K562 (cell line): ENCODE results near the gene LRP1. TPM values are rescaled to one million over a fixed set of nuclear protein-coding genes. Genes with fewer than 3 reads are reported as not detected.
A peak's percentile ranks its signal among the peaks of the same experiment; 100 is the strongest.

Source experiments
- CBX3 ChIP-seq, 2 experiments: IDR thresholded peaks; 1 replicate in 1 of 2; 2 replicates in 1 of 2; pipeline ENCODE4 v1.6.1; 2012; ENCODE audit warnings: inconsistent platforms in 2 of 2, low read length in 2 of 2, borderline replicate concordance in 1 of 2, control low read depth in 1 of 2
- DMBX1 ChIP-seq: fragments of 250-450 bp; sonication (Bioruptor Pico); IDR thresholded peaks from 2 replicates; pipeline ENCODE4 v1.8.0; 2022; ENCODE audit warnings: inconsistent platforms, mild to moderate bottlenecking, moderate library complexity, borderline replicate concordance
- E4F1 ChIP-seq: fragments of 250-450 bp; sonication (Bioruptor Pico); IDR thresholded peaks from 2 replicates; pipeline ENCODE4 v1.5.0; 2021; ENCODE audit warnings: mild to moderate bottlenecking, borderline replicate concordance
- ETV1 ChIP-seq: fragments of 450-650 bp; conservative IDR thresholded peaks from 2 replicates; pipeline ENCODE4 v1.6.1; 2016; ENCODE audit warnings: missing genetic modification characterization, control low read depth, low read depth, missing compliant biosample characterization
- HSF4 ChIP-seq: fragments of 250-450 bp; sonication (Bioruptor Pico); IDR thresholded peaks from 2 replicates; pipeline ENCODE4 v2.1.2; 2022; ENCODE audit warnings: mild to moderate bottlenecking, moderate library complexity, borderline replicate concordance
- LEF1 ChIP-seq: fragments of 450-650 bp; IDR thresholded peaks from 2 replicates; pipeline ENCODE4 v1.6.1; 2016; ENCODE audit warnings: mild to moderate bottlenecking
- MBD1 ChIP-seq: fragments of 250-450 bp; sonication (Bioruptor Pico); IDR thresholded peaks from 2 replicates; pipeline ENCODE4 v1.8.0; 2022; ENCODE audit warnings: inconsistent platforms
- NEUROD1 ChIP-seq: fragments of 150-350 bp; IDR thresholded peaks from 2 replicates; pipeline ENCODE4 v1.6.1; 2014; ENCODE audit warnings: borderline replicate concordance, low read length, low read depth; ENCODE audit not compliant: partially characterized antibody
- TFAM ChIP-seq: fragments of 250-450 bp; sonication (Bioruptor Pico); conservative IDR thresholded peaks from 2 replicates; pipeline ENCODE4 v1.5.0; 2021; ENCODE audit warnings: mild to moderate bottlenecking, moderate library complexity
- TSC22D4 ChIP-seq: fragments of 450-650 bp; IDR thresholded peaks from 2 replicates; pipeline ENCODE4 v1.6.1; 2016; ENCODE audit warnings: missing genetic modification characterization, missing biosample characterization, control low read depth
- UBTF ChIP-seq, 2 experiments: IDR thresholded peaks; 2 replicates each; pipeline ENCODE4 v1.6.1; 2012; ENCODE audit warnings: improper control_type of control experiment in 2 of 2, low read depth in 2 of 2, low read length in 2 of 2, borderline replicate concordance in 1 of 2
- ZFP1 ChIP-seq: fragments of 450-650 bp; formaldehyde crosslinking; IDR thresholded peaks from 2 replicates; pipeline ENCODE4 v1.4.0; 2020; ENCODE audit warnings: mild to moderate bottlenecking, mixed read lengths
- ZNF175 ChIP-seq: fragments of 200-800 bp; sonication (Bioruptor generic); IDR thresholded peaks from 2 replicates; pipeline ENCODE4 v1.6.1; 2016; ENCODE audit warnings: low read depth, mild to moderate bottlenecking, missing genetic modification characterization, missing compliant biosample characterization
- ZNF518B ChIP-seq: fragments of 250-450 bp; sonication (Bioruptor Pico); IDR thresholded peaks from 2 replicates; pipeline ENCODE4 v1.5.0; 2021; ENCODE audit warnings: mild to moderate bottlenecking, moderate library complexity
- ZNF668 ChIP-seq: fragments of 250-450 bp; sonication (Bioruptor Pico); IDR thresholded peaks from 2 replicates; pipeline ENCODE4 v1.8.0; 2022; ENCODE audit warnings: mild to moderate bottlenecking, inconsistent platforms
- ZNF696 ChIP-seq: fragments of 250-450 bp; sonication (Bioruptor Pico); conservative IDR thresholded peaks from 2 replicates; pipeline ENCODE4 v1.4.0; 2020; ENCODE audit warnings: mild to moderate bottlenecking, moderate library complexity
- polyA plus RNA-seq, 8 experiments: library from polyadenylated mRNA; depleted of rRNA in 4 of 8; stranded (reverse) in 5 of 8; unstranded in 3 of 8; fragments of >200 nt; fragmentation: Nextera tagmentation in 2 of 8; fragmentation: Illumina TruSeq in 1 of 8; extraction: Ambion mirVana in 2 of 8; extraction: Trizol in 1 of 8; gene quantifications; 2 replicates each; pipeline versions ENCODE4 v1.2.1 to v1.2.3, GENCODE V29; 2011 to 2014; ENCODE audit warnings: inconsistent platforms in 1 of 8, missing spikeins in 1 of 8
- total RNA-seq, 7 experiments: library from RNA; depleted of rRNA in 6 of 7; stranded (reverse); fragments of >200 nt in 6 of 7; fragmentation: Illumina TruSeq in 2 of 7; extraction: Trizol in 2 of 7; gene quantifications; 2 replicates each; pipeline versions ENCODE4 v1.2.1 to v1.2.3, GENCODE V29; 2011 to 2021; ENCODE audit warnings: low replicate concordance in 1 of 7

LRP1 gene
- total and polyA plus RNA-seq, 9 of the 15 experiments (the other 6 are each of a cell fraction or from before 2014, with no cell fraction given) = 0.04 to 0.64 (median 0.19) TPM; not detected in 2

- no peak for TF ChIP-seq HSF4
- peak; percentile 82 for TF ChIP-seq LEF1
- TF ChIP-seq ZNF668 (CRISPR knock-in tag) = no peak
- TF ChIP-seq UBTF (IDR thresholded peaks at IDR 0.05; ENCODE audit: borderline replicate concordance in 1 of 2, low read depth in 2 of 2, low read length in 2 of 2) = 0 out of 4 replicates have a peak, but pooled peaks of 1 of the 2 experiments have one; percentile 10
- TF ChIP-seq E4F1 (CRISPR knock-in tag) = no peak
- no peak for TF ChIP-seq TSC22D4
- TF ChIP-seq MBD1 (CRISPR knock-in tag) = no peak
- no peak for TF ChIP-seq TFAM (CRISPR knock-in tag)
- peak; percentile 31; the same call in 1 of the 2 replicates for TF ChIP-seq DMBX1 (CRISPR knock-in tag)
- TF ChIP-seq ZNF518B (CRISPR knock-in tag) = no peak
- no peak for TF ChIP-seq ZFP1 (CRISPR knock-in tag)
- peak in 1 of 2 experiments; percentile 31; a peak in 1 of 3 replicates for TF ChIP-seq CBX3 (IDR thresholded peaks at IDR 0.05; ENCODE audit: borderline replicate concordance in 1 of 2, low read length in 2 of 2)
- TF ChIP-seq ETV1 (tag) = peak; percentile 8; the same call in 1 of the 2 replicates
- TF ChIP-seq NEUROD1 = no peak
- no peak; the same call in 1 of the 2 replicates for TF ChIP-seq ZNF175
- TF ChIP-seq ZNF696 (CRISPR knock-in tag) = no peak
Observed at GRCh38 chr12:57085999-57086492, 42.2 kb upstream of the LRP1 start (continued).
